DND-41 (cell line): ENCODE data around the gene FHDC1.

ENCODE experiments used
- EZH2 ChIP-seq: IDR thresholded peaks from 3 replicates; pipeline ENCODE4 v1.6.1; 2012; ENCODE audit warnings: borderline replicate concordance, low read depth, mild to moderate bottlenecking, moderate library complexity, low read length, inconsistent platforms; ENCODE audit not compliant: severe bottlenecking
- TF ChIP-seq, protein P1 (sequence below): IDR thresholded peaks from 2 replicates; pipeline ENCODE4 v1.5.1; 2012; ENCODE audit warnings: borderline replicate concordance, low read length, moderate library complexity, mild to moderate bottlenecking; ENCODE audit not compliant: poor library complexity, severe bottlenecking; ENCODE audit errors: extremely low read depth

- TF ChIP-seq, protein P1, sequence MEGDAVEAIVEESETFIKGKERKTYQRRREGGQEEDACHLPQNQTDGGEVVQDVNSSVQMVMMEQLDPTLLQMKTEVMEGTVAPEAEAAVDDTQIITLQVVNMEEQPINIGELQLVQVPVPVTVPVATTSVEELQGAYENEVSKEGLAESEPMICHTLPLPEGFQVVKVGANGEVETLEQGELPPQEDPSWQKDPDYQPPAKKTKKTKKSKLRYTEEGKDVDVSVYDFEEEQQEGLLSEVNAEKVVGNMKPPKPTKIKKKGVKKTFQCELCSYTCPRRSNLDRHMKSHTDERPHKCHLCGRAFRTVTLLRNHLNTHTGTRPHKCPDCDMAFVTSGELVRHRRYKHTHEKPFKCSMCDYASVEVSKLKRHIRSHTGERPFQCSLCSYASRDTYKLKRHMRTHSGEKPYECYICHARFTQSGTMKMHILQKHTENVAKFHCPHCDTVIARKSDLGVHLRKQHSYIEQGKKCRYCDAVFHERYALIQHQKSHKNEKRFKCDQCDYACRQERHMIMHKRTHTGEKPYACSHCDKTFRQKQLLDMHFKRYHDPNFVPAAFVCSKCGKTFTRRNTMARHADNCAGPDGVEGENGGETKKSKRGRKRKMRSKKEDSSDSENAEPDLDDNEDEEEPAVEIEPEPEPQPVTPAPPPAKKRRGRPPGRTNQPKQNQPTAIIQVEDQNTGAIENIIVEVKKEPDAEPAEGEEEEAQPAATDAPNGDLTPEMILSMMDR: no peak
- TF ChIP-seq EZH2: no peak
Observed at GRCh38 chr4:152983221-152983620, 47.1 kb downstream of the FHDC1 start.
